Measurements from ENCODE around the gene IKZF2. TPM values are rescaled to one million over a fixed set of nuclear protein-coding genes. Genes with fewer than 3 reads are reported as not detected.

The IKZF2 gene
- total and polyA plus RNA-seq, 10 of the 15 experiments (the other 5 are each of a cell fraction or from before 2014, with no cell fraction given) = 15.2 to 266 (median 87.2) TPM

DNA sequence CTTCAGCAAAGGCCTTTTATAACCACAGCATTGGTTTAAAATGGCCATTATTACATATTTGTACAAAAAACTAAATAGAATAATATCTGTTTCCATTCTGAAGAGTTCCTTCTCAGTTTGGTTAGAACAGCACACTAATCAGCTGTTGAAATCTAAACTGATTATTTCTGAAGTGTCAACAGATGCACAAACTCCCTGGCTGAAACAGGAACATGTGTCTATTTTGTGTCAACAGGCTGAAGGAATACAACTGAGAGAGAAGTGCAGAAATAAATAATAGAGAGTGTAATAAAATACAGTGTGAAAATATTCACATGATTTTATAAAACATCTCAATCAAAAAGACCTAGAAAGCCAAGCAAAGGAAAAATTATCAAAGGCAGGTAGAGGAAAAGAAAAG is 29.7 kb downstream of the IKZF2 start (continued):
- TF ChIP-seq, protein P1, sequence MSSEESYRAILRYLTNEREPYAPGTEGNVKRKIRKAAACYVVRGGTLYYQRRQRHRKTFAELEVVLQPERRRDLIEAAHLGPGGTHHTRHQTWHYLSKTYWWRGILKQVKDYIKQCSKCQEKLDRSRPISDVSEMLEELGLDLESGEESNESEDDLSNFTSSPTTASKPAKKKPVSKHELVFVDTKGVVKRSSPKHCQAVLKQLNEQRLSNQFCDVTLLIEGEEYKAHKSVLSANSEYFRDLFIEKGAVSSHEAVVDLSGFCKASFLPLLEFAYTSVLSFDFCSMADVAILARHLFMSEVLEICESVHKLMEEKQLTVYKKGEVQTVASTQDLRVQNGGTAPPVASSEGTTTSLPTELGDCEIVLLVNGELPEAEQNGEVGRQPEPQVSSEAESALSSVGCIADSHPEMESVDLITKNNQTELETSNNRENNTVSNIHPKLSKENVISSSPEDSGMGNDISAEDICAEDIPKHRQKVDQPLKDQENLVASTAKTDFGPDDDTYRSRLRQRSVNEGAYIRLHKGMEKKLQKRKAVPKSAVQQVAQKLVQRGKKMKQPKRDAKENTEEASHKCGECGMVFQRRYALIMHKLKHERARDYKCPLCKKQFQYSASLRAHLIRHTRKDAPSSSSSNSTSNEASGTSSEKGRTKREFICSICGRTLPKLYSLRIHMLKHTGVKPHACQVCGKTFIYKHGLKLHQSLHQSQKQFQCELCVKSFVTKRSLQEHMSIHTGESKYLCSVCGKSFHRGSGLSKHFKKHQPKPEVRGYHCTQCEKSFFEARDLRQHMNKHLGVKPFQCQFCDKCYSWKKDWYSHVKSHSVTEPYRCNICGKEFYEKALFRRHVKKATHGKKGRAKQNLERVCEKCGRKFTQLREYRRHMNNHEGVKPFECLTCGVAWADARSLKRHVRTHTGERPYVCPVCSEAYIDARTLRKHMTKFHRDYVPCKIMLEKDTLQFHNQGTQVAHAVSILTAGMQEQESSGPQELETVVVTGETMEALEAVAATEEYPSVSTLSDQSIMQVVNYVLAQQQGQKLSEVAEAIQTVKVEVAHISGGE (CRISPR knock-in tag; IDR thresholded peaks at IDR 0.05) = no peak
- TF ChIP-seq NR2F1 (conservative IDR thresholded peaks at IDR 0.05) (no peak), RCOR1 (conservative IDR thresholded peaks at IDR 0.05; ENCODE audit: low read depth, low read length) (no peak), RAD21 (IDR thresholded peaks at IDR 0.05; ENCODE audit: insufficient read depth, low read depth, low read length) (no peak)
- TF ChIP-seq, protein P2, sequence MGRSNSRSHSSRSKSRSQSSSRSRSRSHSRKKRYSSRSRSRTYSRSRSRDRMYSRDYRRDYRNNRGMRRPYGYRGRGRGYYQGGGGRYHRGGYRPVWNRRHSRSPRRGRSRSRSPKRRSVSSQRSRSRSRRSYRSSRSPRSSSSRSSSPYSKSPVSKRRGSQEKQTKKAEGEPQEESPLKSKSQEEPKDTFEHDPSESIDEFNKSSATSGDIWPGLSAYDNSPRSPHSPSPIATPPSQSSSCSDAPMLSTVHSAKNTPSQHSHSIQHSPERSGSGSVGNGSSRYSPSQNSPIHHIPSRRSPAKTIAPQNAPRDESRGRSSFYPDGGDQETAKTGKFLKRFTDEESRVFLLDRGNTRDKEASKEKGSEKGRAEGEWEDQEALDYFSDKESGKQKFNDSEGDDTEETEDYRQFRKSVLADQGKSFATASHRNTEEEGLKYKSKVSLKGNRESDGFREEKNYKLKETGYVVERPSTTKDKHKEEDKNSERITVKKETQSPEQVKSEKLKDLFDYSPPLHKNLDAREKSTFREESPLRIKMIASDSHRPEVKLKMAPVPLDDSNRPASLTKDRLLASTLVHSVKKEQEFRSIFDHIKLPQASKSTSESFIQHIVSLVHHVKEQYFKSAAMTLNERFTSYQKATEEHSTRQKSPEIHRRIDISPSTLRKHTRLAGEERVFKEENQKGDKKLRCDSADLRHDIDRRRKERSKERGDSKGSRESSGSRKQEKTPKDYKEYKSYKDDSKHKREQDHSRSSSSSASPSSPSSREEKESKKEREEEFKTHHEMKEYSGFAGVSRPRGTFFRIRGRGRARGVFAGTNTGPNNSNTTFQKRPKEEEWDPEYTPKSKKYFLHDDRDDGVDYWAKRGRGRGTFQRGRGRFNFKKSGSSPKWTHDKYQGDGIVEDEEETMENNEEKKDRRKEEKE (IDR thresholded peaks at IDR 0.05) = no peak

Measured in GM12878 (cell line).